Ovary (tissue), 3 donors: ENCODE measurements around the gene PAPLN.

ENCODE experiments used
- CTCF ChIP-seq, 3 donors: fragments of 450-650 bp in 2 of 3; fragments of 200-600 bp in 1 of 3; IDR thresholded peaks; one replicate each; pipeline versions ENCODE4 v1.5.1 to v1.8.0; 2016 to 2022; ENCODE audit warnings: antibody characterized with exemption in 3 of 3, mild to moderate bottlenecking in 1 of 3
- POLR2A ChIP-seq: fragments of 450-650 bp; IDR thresholded peaks from one replicate; pipeline ENCODE4 v1.6.1; 2017; ENCODE audit warnings: antibody characterized with exemption, mild to moderate bottlenecking, moderate library complexity
- donor health status: DM: no; HTN: no; CAD: no.

GRCh38 chr14:73209953-73210352, 27.4 kb upstream of the PAPLN start:
- TF ChIP-seq CTCF (IDR thresholded peaks at IDR 0.05) (no peak), POLR2A (no peak)
